NCI-H1694 (cell line): ENCODE results near the gene SLC9C1.
"Not testable (repeated sequence)": the region's sequence is repeated elsewhere in the genome, so short reads cannot be mapped to it uniquely, and the experiment has no call there.

Experiments
- DNase-seq: peaks from one replicate; lab custom pipeline; 2025; lab: John Stamatoyannopoulos, UW

The SLC9C1 gene

DNA sequence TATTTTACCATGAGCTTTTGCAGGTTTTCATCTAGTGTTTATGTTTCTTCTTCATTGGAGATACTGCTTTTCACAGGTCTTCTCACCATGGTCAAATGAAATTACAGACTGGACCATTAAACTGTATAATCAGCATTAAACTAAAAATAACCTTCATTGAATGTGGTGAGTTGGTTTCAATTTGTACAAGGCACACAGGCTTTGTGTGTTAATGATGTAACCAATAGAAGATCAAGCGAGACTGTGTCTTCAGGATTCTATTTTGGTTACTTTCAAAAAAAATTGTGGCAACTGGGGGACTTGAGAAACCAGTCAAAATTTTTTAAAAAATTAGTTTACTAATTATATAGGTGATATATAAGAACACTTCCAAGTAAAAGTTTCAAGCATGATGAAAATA lies 106.7 kb downstream of the SLC9C1 start:
- no peak for DNase-seq

DNA sequence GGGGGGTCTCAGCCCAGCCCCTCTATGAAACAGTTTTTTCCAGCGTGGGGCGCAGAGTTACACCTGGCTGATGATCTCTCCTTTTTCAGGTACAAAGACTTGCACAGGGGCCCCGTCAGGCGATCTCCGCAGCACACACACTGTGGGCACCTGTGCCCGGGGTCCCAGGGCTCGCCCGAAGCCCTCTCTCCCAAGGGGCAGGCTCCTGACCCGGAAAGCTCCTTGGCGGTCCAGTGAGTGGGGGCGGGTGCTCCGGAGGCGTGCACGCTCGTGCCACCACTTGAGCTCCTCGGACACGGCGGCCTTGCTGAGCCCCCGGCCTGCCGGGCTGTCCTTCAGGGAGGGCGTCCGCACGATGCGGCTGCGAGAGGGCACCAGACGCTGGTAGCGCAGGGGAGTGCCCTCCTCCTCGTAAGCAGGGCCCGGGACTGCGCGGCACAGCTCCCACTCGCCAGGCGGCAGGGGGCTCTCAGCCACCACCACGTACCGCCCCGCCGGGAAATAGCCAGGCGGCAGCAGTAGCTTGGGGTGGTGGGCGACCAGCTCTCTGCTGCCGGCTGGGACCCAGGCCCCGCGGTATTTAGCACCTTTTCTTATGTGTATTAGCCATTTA lies 108.5 kb downstream of the SLC9C1 start:
- not testable (repeated sequence) for DNase-seq

DNA sequence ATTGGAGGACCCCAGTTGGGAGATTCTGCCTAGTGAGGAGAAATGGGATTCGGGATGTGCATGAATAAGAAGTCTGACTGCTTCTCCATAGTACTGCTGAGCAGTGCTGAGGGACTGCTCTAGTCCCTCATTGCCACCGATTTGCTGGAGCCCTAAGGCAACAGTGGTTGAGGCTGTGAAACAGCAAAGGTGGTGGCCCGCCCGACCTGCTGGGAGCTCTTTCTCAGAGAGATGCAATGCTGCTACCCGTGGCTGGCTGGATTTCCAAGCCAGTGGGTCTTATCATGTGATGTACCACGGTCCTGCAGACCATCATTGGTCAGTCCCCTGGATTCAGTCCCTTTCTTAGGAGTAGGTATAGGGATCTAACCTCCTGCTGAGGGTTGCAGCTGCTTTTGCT lies 118.4 kb downstream of the SLC9C1 start:
- DNase-seq = no peak

DNA sequence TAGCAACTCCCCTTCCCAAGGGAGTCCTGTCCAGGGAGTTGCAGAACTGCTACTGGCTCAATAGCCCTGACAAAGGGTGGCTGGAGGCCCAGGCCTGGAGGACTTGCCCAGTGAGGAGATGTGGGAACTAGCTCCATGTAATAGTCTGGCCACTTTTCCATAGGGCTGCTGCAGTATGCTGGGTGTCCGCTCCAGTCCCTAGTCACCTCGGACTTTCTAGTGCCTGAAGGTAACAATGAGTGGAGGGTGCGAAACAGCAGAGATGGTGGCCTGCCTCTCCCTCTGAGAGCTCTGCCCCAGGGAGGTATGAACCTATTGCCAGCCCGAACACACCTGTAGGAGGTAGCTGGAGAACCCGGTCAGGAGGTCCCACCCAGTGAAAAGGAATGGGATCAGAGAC lies 119.0 kb downstream of the SLC9C1 start:
- DNase-seq = no peak

DNA sequence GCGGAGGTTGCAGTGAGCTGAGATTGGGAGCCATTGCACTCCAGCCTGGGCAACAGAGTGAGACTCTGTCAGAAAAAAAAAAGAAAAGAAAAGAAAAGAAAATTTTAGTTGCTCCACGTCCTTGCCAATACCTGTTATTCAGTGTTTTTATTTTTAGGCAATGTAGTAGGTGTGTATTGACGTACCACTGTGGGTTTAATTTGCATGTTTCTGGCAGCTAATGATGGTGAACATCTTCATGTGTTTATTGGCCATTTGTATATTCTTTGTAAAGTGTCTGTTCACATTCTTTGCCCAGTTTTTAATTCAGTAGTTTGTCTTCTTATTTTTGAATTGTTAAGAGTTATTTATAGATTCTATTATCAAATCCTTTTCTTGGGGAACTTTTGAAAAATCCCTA lies 122.9 kb downstream of the SLC9C1 start:
- no peak for DNase-seq

DNA sequence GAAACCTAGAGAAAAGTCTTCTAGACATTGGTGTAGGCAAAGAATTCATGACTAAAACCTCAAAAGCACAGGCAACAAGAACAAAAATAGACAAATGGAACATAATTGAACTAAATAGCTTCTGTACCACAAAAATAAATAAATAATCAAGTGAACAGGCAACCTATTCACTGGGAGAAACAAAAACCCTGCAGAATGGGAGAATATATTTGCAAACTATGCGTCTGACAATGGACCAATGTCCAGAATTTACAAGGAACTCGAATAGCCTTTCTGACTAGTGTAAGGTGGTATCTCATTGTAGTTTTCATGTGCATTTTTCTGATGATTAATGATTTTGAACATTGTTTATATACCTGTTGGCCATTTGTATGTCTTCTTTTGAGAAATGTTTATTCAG lies 124.0 kb downstream of the SLC9C1 start:
- DNase-seq = no peak

DNA sequence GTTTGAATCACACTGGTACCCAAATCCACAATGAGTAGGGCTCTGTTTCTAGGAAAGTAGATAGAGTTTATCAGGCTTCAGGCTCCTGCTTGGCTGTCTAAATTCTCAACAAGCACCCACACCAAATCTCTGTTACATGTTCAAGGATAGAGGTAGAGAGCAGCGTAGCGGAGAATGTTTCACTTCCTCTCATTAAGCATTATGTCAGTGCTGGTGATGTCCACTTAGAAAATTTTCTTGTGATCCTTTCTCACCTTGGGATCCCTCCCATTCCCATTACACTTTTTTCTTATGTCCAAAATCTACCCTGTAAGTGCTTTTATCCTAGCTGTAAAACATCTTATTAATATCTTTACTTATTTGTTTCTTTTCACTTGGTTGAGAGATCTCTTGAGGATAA lies 126.3 kb downstream of the SLC9C1 start:
- no peak for DNase-seq

DNA sequence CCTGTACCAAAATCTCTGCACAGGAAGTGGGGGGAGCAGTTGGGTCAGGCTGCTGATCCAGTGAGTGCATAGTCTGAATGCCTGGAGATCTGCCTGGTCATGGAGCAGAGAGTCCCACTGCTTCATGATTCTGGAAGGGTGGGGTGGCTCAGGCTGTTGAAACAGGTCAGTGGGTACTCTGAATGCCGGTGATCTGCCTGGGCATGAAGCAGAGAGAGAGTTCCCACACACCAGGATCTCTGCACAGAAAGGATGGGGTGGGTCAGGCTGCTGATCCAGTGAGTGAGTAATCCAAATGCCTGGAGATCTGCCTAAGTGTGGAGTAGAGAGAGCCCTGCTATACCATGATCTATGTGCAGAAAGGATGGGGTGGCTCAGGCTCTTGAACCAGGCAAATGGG lies 144.9 kb downstream of the SLC9C1 start:
- no peak for DNase-seq

DNA sequence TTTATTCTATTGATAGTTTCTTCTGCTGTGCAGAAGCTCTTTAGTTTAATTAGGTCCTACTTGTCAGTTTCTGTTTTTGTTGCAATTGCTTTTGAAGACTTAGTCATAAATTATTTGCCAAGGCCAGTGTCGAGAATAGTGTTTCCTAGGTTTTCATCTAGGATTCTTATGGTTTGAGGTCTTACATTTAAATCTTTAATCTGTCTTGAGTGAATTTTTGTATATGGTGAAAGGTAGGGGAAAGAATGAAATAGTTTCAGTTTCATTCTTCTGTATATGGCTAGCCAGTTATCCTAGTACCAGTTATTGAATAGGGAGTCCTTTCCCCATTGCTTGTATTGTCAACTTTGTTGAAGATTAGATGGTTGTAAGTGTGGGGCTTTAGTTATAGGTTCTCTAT lies 150.3 kb downstream of the SLC9C1 start:
- DNase-seq = no peak

DNA sequence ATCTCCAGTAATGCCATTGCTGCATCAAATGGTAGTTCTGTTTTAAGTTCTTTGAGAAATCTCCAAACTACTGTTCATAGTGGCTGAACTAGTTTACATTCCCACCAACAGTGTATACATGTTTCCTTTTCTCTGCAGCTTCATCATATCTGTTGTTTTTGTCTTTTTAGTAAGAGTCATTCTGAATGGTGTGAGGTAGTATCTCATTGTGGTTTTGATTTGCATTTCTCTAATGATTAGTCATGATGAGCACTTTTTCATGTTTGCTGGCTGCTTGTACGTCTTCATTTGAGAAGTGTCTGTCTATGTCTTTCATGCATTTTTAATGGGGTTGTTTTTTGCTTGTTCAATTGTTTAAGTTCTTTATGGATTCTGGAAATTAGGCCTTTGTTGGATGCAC lies 150.8 kb downstream of the SLC9C1 start:
- DNase-seq = no peak

DNA sequence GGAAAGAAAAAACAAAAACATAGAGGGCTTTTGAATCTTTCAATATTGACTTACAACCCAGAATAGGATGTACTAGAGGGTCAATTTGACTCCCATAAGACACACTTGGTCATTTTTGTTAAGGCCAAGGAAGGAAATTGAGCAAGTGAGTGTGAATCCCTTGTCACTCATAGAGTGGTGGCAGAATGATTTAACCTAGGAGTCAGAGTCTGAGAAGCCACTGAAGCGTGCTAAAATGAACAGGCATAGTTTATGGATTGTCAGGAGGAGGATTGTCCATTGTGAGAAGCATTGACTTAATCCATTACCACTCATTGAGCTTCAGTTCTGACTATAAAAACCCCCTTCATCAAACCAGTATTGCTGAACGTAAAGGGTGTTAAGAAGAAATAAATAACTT lies 152.7 kb downstream of the SLC9C1 start:
- no peak for DNase-seq

DNA sequence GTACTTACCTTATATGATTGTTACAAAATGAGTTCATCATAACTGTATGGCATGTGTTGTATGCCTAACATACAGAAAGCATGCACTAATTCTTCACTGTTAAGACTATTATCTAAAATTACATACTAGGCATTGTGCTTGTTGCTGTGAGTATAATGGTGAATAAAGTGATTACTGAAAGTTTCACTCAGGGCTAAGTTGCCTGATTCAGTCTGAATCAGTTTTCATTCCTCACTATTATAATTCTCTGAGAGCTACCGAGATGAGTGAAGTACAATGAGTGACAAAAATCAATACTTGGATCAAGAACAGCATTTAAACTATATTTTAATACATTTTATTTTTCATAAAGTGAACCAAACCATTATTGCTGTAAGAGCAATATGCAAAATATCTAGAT lies 153.4 kb downstream of the SLC9C1 start:
- no peak for DNase-seq

DNA sequence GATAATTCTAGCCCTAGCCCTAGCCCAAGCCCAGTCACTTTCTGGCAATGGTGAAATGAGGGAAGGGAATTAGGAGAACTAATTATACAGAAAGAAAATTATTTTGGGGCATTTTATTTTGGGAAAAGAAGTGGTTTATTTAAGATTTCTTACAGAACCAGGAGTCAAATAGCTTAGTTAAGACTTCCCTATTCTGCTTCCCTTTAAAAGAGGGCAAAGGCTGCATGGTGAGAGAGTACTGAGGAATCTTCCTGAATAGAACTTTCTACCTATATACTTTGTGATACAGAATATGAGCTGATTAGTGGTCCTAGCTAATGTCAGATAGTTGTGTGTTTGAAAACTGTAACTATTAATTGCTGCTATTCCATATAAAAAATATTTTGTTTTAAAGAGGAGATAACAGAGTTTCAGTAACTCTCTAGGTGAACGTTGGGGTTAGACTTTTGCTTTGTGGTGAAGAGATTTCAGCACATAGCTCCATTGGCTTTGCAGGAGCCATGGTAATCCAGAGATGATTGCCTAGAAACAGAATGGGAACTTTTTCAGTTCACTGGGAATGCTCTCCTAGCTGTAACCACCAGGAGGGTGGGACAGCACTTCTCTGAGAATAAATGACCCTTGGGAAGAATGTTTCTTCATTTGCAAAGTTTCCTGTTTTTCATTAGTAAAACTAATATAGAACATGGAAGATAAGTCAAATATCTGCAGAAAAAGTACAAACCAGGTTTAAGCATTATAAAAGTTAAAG lies 155.6 kb downstream of the SLC9C1 start:
- no peak for DNase-seq

DNA sequence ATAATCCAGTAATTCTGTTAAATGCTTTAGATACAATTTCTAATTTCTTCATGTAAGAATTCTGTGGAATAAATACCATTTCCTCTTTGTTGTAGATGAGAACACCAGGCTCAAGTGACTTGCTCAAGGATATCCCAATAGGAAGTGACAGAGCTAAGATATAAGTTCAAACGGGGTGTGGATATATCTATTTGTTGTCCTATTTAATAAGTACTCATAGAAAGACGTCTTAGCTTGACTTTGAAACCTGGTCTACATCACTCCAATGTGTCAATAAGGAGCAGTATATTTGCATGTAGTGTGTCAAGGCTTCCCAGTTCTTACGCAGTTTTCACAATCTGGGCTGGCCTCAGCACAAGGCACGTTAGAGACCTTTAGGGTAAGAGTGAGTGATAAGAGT lies 156.2 kb downstream of the SLC9C1 start:
- DNase-seq = no peak

DNA sequence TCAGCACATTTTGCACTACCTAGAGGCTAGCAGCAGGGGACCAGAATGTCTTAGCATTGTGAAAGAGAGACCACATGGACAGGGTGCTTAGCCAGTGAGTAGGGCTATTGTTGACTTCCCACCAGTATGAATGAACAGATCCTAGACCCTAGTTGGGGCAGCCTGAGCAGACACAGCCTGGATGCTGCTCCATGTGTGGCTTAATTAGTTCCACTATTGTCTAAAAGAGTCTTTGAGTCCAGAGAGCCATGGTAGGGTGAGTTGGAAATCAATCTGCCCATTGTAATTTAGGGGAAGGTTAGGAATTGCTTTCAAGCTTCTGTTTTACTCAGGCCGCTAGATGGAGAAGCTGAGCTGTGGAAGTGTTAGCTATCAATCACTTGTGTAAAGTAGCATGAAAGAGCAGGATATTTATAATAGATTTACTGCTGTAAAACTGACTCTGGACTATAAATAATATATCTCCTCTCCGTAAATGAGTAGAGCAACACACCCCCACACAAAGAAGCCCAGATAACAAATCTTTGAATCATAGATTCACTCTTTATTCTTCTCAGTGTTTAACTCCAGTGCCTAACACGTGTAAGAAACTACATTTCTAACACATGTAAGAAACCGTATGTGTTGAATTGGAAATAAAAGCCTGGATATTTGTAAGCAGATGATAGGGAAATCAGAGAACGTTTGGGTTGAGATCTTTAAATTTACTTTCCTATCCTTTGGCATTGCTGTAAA lies 156.9 kb downstream of the SLC9C1 start:
- peak; percentile 54 for DNase-seq

DNA sequence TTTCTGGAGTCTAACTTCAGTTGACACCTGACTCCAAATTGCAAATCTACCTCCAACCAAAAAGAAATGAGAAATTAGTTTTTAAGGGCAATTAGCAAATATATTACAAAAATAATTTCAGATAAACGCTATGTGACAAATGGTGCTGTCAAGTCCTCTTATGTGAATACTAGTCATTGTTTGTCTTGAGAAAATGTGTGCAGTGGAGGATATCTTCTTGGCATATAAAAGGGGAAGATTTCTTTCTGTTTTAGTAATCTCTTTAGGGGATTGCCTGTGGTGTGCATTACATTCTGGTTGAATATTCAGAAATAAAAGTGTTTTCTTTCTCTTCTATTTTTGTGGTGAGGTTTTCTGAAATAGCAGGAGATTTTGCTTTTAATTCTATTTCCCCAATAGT lies 158.0 kb downstream of the SLC9C1 start:
- no peak for DNase-seq

DNA sequence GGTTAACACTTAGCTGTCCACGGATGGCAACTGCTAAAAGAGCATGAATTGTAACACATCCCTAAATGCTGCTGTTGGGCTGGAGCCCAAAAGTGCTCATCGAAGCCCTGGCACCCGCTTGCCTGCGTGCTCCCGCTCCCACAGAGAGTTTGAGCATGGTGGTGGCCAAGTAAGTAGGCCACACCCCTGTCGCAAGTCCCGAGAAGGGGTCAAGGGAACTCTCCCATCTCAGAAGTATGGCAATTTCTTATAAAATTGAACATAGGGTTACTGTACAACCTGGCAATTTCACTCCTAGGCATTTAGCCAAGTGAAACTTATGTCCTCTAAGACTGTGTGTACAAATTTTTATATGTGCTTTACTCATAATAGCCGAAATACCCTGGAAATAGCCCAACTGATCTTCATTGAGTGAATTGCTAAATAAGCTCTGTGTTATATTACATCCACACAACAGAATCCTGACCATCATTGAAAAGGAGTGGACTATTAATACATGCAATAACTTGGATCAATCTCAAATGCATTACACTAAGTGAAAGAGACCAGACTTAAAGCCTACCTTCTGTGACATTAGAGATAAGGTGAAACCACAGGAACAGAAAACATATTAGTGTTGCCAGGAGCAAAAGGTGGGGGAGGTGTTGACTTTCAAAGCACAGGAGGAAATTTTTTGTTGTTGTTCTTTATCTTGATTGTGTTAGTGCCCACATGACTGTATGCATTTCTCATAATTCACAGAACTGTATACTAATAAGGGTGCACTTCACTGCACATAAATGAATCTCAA lies 159.5 kb downstream of the SLC9C1 start:
- no peak for DNase-seq

DNA sequence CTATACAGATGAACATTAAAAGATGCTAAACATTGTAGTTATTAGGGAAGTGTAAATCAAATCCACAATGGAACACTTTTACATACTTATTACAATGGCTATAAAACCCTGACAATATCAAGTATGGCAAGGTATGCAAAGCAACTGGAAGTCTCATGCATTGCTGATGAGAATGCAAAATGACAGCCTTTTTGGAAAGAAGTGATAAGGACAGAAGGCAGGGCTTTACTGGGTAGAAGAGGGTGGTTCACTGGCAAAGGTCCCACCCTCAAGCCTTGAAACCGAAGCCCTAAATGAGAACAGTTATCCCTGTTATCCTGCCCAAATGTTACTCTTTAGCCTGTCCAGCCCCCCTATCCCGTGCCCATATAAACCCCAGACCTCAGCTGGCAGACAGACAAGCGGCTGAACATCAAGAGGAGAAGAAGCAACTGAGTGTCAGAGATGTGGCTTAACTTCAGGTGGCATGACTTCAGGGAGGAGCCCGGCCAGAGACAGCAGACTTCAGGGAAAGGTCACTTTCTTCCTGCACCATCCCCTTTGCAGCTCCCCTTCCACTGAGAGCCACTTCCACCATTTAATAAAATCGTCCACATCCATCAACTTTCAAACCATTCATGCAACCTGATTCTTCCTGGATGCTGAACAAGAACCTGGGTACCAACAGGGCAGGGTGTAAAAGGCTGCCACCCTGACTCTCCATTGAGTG lies 160.2 kb downstream of the SLC9C1 start:
- no peak for DNase-seq

DNA sequence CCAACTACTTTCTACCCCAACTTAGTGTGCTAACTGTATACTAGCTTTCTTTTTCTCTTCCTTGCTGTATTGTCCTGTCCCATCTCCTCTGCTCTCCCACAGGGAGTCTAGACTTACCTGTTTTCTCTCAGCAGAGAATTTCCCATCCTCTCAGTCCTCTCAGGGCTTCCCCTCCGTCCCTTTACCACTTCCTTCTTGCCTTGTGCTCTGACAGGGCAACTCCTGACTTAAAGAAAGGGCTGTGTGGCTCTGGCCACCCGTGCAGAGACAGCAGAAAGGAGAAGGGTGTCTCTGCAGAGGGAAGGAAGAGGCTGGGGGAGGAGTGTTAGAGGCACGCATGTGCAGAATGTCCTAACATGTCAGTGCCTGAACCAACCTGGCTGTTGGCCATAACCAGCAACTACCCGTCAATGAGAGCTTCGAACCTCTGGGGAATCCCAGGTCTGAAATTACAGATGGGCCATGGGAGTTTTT lies 161.0 kb downstream of the SLC9C1 start, which contains the start of gene GCSAM:
TSS of gene GCSAM (minus strand) at position 274 of the 474 bp plus-strand sequence. CDS start at position 146, 128 bp downstream.
- no peak for DNase-seq

DNA sequence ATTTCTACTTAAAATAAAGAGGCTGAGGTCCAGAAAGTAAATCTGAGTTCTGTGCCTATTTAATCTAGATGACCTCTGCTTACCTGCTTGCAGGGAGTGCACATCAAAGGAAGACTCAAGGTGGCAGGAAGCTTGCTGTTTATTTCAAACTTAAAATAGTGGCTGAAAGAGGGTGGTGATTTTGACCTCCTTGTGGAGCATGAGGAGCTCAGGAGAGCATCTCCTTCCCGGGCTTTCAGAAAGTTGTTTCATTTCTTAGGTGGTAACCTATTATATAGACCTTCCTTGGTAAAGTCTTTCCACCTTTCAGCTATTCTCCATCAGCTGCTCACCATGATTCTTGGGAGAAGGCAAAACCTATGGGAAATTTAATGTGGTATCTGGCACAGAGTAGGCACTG lies 161.5 kb downstream of the SLC9C1 start:
- DNase-seq = no peak

DNA sequence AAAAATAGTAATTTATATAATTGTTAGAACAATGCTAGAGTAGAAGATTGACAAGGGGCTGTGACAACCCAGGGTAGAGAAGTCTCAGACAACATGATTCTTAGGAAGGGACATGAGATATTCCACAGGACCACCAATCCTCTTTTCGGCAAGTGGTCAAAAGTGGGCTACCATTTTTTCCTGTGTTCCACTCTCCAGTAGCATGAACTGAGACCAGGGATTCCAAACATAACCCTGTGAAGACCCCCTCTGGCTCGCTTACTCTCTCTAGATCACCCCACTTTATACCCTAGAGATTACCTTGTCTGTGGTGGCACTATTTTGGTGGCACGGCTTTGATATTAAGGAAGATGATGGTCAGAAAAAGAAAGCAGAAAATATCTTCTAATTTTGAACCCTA lies 161.9 kb downstream of the SLC9C1 start:
- no peak for DNase-seq

DNA sequence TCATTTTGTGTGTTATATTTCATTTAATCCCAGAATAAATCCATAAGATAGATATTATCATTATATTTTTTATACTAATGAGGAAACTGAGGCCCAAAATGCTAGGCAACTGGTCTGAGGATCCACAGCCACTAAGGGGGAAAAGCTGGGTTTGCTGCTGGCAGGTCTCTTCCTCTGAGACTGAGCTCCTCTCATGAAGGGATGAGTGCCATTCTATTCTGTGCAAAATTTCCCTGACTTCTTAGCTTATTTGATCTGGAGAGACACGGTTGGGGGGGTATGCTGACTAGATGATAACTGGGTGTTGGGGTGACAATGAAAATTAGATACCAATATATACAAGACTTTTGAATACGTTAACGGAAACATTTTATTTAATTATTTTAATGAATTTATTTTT lies 162.9 kb downstream of the SLC9C1 start:
- DNase-seq = no peak
